Colonic mucosa (tissue), 4 donors: ENCODE measurements around the gene GNAS. TPM values are rescaled to one million over a fixed set of nuclear protein-coding genes. Genes with fewer than 3 reads are reported as not detected.

Experiments
- DNase-seq: peaks from one replicate; pipeline ENCODE4 v3.0.0-alpha.2; 2020
- H3K27ac ChIP-seq: fragments of 200-600 bp; one replicate; pipeline ENCODE4 v1.8.0; 2021
- H3K27me3 ChIP-seq: fragments of 200-600 bp; one replicate; pipeline ENCODE4 v1.8.0; 2021
- H3K36me3 ChIP-seq: fragments of 200-600 bp; one replicate; pipeline ENCODE4 v1.8.0; 2021
- H3K4me1 ChIP-seq: fragments of 200-600 bp; one replicate; pipeline ENCODE4 v1.8.0; 2021; ENCODE audit warnings: mild to moderate bottlenecking
- H3K4me3 ChIP-seq: fragments of 200-600 bp; one replicate; pipeline ENCODE4 v1.8.0; 2021
- H3K9ac ChIP-seq, 2 donors: one replicate each; pipeline ENCODE4 v1.7.0; 2013; ENCODE audit warnings: control low read depth in 2 of 2, low read depth in 2 of 2, low read length in 2 of 2
- H3K9me3 ChIP-seq: fragments of 200-600 bp; one replicate; pipeline ENCODE4 v1.8.0; 2021
- intact Hi-C: fragments of 100-400 bp; cut with DNase I; formaldehyde crosslinking; loops from one replicate; pipeline ENCODE4 v1.14.1; 2022
- total RNA-seq, 2 donors: library from RNA; stranded (reverse); fragmentation: NEBNext Ultra II Directional in 1 of 2; extraction: Animal tissue kit (Norgen Biotek cat#: 25700) in 1 of 2; gene quantifications; one replicate each; pipeline ENCODE4 v1.2.1, GENCODE V29; 2021
- TF ChIP-seq, protein P1 (sequence below): fragments of 200-600 bp; IDR thresholded peaks from one replicate; pipeline ENCODE4 v1.8.0; 2022; ENCODE audit warnings: antibody characterized with exemption, mild to moderate bottlenecking
- donor health status: healthy.
- donor health status: DM: no; HTN: no; CAD: no.
- donor health status: DM: no; HTN: no; CAD: no.

Gene GNAS
- total RNA-seq, 2 donors from 2014 or later = 683 to 715 TPM

GRCh38 chr20:58901488-58902402, 49.2 kb downstream of the GNAS start:
- no peak for DNase-seq
- no peak overlapping the region for H3K4me3 ChIP-seq
- H3K4me1 ChIP-seq = no peaks in the 10 kb centered on the region
- no peaks in the 10 kb centered on the region for H3K9me3 ChIP-seq
- peaks cover 7% of the 10 kb centered on the region for H3K36me3 ChIP-seq
- intact Hi-C loops = loop anchor here (5.0 kb wide), 1 partner anchor 81 kb away; the partner anchor contains the start of gene NELFCD
- TF ChIP-seq, protein P1, sequence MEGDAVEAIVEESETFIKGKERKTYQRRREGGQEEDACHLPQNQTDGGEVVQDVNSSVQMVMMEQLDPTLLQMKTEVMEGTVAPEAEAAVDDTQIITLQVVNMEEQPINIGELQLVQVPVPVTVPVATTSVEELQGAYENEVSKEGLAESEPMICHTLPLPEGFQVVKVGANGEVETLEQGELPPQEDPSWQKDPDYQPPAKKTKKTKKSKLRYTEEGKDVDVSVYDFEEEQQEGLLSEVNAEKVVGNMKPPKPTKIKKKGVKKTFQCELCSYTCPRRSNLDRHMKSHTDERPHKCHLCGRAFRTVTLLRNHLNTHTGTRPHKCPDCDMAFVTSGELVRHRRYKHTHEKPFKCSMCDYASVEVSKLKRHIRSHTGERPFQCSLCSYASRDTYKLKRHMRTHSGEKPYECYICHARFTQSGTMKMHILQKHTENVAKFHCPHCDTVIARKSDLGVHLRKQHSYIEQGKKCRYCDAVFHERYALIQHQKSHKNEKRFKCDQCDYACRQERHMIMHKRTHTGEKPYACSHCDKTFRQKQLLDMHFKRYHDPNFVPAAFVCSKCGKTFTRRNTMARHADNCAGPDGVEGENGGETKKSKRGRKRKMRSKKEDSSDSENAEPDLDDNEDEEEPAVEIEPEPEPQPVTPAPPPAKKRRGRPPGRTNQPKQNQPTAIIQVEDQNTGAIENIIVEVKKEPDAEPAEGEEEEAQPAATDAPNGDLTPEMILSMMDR = no peak
- no peak overlapping the region for H3K9ac ChIP-seq
- no peak overlapping the region for H3K27ac ChIP-seq
- no peaks in the 10 kb centered on the region for H3K27me3 ChIP-seq

GRCh38 chr20:58903614-58904013, 51.1 kb downstream of the GNAS start:
- Histone ChIP-seq H3K36me3 (peaks cover 7% of the 10 kb centered on the region), H3K27me3 (no peaks in the 10 kb centered on the region), H3K4me3 (no peak overlapping the region), H3K9ac (no peak overlapping the region), H3K9me3 (no peaks in the 10 kb centered on the region), H3K27ac (no peak overlapping the region), H3K4me1 (peaks cover 4% of the 10 kb centered on the region)
- no peak for DNase-seq
- intact Hi-C loops = loop anchor here (5.0 kb wide), 1 partner anchor 79 kb away; the partner anchor contains the start of gene NELFCD
- TF ChIP-seq, protein P1 = no peak

- H3K27ac ChIP-seq = no peak overlapping the region
- H3K27me3 ChIP-seq = no peaks in the 10 kb centered on the region
- no peaks in the 10 kb centered on the region for H3K9me3 ChIP-seq
- intact Hi-C loops = no loop called here
- H3K36me3 ChIP-seq = peaks cover 21% of the 10 kb centered on the region
- H3K9ac ChIP-seq = no peak overlapping the region
- H3K4me3 ChIP-seq = no peak overlapping the region
- TF ChIP-seq, protein P1 = no peak
- H3K4me1 ChIP-seq = peaks cover 4% of the 10 kb centered on the region
- DNase-seq = no peak
These were observed 52.7 kb downstream of the GNAS start for GRCh38 chr20:58905236-58905635.

- Histone ChIP-seq H3K9ac (no peak overlapping the region), H3K4me3 (no peak overlapping the region), H3K9me3 (no peaks in the 10 kb centered on the region), H3K27me3 (no peaks in the 10 kb centered on the region), H3K4me1 (peaks cover 4% of the 10 kb centered on the region), H3K27ac (no peak overlapping the region), H3K36me3 (peaks cover 28% of the 10 kb centered on the region)
- TF ChIP-seq, protein P1 = no peak
- no peak for DNase-seq
- intact Hi-C loops = no loop called here
These were observed 53.6 kb downstream of the GNAS start for GRCh38 chr20:58906111-58906510.

DNA sequence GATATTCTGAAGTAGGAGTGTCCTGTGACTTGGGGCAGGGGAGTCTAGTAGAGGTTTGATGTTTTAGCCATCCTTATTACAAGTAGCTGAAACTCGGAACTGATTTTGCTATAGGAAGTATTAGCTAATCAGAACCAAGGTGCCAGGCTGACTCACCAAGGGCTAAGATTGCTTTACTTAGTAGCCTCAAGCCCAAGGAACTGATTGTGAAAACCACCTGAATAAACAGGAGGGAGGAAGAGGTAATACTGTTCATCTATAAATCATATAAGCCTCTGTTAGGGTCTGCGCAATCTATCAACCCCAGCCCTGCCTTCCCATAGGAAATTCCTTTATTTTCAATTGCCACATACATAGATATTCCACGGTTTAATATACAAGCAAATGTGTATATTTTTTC, 54.4 kb downstream of the GNAS start:
- Histone ChIP-seq H3K27me3 (no peaks in the 10 kb centered on the region), H3K27ac (peak overlapping the region; percentile 51), H3K36me3 (peaks cover 28% of the 10 kb centered on the region), H3K9me3 (no peaks in the 10 kb centered on the region), H3K4me1 (peaks cover 4% of the 10 kb centered on the region), H3K9ac (peak overlapping the region in 1 of 2 donors; percentile 3), H3K4me3 (no peak overlapping the region)
- no peak for DNase-seq
- intact Hi-C loops = no loop called here
- TF ChIP-seq, protein P1 = no peak
